AG08396 (cell line): Measurements from ENCODE around the gene SCN4A.
"Not testable (repeated sequence)": the region's sequence is repeated elsewhere in the genome, so short reads cannot be mapped to it uniquely, and the experiment has no call there.

Experiments used
- DNase-seq: peaks from one replicate; pipeline ENCODE4 v3.0.0; 2012; ENCODE audit warnings: low spot score, mixed read lengths

Gene SCN4A

GRCh38 chr17:63916566-63917185, 56.0 kb downstream of the SCN4A start:
- DNase-seq = no peak

GRCh38 chr17:63915753-63916152, 57.0 kb downstream of the SCN4A start:
- DNase-seq = not testable (repeated sequence)

GRCh38 chr17:63914471-63914870, 58.2 kb downstream of the SCN4A start:
- DNase-seq = no peak

- DNase-seq = peak; percentile 57
Observed at GRCh38 chr17:63911657-63912100, 61.0 kb downstream of the SCN4A start.

GRCh38 chr17:63911041-63911635, 61.6 kb downstream of the SCN4A start, which contains the start of gene CSHL1:
Gene CSHL1 (minus strand): TSS chr17:63911258. CDS start chr17:63911196, 62 bp downstream.
- DNase-seq = no peak

DNA sequence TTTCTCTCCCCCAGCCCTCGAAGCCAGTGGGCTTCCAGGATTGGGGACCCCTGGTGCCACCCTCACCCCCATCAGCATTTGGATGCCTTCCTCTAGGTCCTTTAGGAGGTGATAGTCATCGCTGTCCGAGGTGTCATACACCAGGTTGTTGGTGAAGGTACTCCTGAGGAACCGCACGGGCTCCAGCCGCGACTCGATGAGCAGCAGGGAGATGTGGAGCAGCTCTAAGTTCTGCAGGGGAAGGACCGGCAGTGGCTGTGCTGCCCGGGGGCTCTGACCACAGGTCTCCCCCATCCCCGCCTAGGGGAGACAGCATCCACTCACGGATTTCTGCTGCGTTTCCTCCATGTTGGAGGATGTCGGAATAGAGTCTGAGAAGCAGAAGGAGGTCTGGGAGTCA, 62.6 kb downstream of the SCN4A start:
- DNase-seq = no peak

- not testable (repeated sequence) for DNase-seq
Observed at GRCh38 chr17:63909586-63909985, 63.1 kb downstream of the SCN4A start.

DNA sequence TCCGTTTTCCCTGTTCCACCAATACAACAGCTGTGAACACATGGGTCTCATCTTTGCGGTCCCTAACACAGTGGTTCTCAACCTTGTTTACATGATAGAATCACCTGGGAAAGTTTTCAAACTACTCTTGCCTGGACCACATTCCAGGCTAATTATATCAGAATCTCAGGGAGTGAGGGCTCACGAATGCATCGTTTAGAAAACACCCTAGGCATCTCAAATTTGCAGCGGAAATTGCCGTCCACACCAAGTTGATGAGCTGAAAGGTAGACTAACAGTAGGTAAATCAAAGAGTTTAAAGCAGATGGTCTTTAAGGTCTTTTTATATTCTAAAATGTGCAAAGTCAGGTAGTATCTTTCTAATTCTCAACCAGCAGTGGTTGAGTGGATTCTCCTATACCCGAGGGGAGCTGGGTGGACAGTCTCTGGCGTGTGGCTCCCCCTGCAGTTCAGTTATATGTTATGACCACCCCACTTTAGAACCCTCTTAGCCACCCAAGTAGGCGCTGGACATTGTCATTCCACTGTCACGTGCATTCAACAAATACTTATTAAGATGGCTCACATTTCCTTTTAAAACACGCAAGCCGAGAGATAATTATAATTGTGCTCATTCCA, 65.4 kb downstream of the SCN4A start:
- DNase-seq = not testable (repeated sequence)

GRCh38 chr17:63904796-63905195, 67.9 kb downstream of the SCN4A start:
- DNase-seq = not testable (repeated sequence)

DNA sequence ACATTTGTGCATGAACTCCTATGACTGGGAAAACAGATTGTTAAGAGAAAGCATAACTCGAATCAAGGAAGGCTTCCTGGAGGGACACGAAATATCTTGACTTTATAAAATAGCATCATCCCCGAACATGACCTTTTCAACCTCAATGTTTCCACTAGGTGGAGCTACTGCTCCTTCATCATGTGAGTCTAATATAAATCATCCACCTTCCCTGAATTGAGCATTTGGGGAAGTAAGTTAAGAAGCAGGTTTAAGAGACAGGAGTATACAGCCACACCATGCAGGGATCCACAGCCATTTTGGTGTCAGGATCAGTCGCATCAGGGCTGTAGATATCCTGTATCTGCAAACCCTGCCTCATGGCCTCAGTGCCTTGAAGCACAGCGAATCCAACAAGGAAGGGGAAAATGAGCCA, 68.9 kb downstream of the SCN4A start:
- not testable (repeated sequence) for DNase-seq

DNA sequence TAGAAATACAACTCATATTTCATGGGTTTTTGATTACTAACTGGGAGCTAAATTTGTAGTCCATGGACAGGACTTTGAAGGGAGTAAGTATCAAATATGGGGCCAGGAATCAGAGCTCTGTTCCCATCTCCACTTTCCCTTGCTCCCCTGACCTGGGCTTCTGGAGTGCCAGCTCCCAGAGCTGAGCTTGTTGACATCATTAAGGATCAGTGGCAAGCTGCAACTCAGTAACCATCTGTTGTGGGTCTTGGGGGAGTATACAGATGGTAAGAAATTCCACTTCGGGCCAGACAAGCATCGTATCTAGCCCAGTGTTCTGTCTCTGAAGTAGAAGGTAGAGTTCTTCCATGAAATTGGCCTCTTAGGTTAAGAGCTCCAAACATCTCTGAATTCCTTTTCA, 70.7 kb downstream of the SCN4A start:
- not testable (repeated sequence) for DNase-seq

DNA sequence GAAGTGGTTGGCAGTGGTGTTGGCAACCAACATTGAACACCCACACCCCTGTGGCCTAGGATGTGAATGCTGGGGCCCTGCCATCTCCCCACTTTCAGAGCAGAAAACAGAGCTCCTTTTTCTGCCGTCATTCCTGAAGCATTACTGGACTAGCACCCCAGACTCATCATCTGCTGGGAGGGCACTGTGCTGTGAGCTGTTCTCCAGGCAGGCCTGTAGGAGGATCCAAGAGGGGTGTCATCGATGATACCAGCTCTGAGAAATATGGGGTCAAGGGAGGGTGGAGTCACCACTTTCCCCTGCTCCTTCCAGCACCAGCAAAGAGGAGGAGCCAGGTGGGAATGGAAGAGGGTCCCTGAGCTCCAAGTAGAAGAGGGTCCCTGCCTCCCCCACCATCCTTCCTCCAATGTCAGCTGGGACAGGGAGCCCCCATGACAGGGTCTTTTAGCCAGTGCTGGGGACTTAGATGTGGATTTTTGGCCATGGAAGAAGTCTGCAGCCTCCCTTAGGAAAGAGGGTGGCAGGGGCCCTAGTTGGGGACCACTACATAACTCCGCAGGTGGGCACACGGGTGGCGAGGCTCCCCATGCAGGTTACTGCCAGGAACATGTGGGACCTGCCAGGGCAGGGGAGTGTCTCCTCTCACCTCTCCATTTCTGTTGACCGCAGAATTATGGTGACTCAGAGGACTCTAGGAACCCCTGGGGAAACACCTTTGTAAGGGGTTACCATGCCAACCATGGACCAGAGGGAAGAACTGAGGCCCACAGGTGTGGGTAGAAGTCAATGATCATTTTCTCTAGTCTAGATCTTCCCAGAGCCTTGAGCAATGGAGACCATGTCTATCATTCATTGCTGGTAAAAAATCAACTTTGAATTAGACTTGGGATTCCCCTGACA, 73.6 kb downstream of the SCN4A start:
- not testable (repeated sequence) for DNase-seq

DNA sequence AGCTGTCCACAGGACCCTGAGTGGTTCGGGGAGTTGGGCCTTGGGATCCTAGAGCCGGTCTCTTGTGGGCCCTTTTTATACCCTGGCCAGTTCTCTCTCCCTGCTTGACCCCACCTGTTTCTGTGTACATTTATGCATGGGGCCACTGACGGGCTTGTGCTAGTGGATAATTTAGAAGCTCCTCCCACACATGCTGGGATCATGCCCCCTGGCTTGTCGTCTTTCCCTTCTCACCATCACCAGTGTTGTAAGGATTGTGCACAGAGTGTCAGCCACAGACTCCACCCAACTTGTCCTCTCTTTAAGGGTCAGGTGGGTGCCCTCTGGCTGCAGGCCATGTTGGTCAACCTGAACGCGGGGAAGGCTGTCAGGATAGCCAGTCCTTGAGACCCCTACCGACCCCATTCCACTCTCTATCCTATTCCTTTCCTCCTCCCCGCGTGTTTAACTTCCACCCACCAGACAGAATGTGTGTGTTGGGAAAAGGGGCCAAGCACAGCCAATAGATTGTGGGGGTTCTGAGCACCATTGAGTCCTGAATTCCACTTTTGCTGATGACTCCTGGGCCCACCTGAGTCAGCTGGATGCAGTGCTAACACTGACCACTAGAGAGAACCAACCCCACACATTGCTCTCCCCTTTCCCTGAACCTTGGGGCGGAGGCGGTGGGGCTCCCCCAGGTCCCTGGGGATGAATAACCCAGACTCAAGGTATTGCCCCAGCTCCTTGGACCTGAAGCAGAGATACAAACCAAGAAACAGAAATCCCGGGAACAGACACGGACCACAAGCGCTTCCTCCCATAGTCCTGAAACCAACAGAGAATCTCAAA, 76.0 kb downstream of the SCN4A start, which contains the start of gene CSH1:
CSH1 (minus strand) TSS at position 51 of the 831 bp plus-strand sequence. CDS start 63 bp downstream, outside the sequence.
- DNase-seq = not testable (repeated sequence)

DNA sequence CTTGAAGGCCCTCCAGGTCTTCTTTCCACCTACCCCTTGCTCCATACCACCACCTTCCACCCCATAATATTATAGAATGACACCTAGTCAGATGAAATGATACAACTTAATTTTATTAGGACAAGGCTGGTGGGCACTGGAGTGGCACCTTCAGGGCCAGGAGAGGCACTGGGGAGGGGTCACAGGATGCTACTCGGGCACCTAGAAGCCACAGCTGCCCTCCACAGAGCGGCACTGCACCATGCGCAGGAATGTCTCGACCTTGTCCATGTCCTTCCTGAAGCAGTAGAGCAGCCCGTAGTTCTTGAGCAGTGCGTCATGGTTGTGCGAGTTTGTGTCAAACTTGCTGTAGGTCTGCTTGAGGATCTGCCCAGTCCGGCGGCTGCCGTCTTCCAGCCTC, 77.9 kb downstream of the SCN4A start:
- not testable (repeated sequence) for DNase-seq

DNA sequence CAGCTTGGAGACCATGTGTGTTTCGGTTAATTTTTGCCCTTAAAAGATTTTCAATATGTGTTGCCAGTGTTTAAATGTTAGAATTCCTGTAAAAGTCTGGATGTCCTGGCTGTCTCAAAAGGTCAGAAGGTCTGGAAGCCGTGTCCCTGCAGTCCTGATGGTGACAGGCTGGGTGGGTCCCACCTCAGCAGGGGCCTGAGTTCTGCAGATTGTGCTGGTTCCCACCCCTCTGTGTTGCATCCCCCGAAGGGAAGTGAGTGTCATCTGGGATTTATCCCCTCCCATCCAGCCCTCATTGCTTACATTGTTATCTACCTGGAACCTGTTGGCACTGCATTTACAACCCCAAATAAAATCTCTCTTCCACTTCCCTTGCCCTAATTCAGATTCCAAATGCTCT, 78.7 kb downstream of the SCN4A start:
- not testable (repeated sequence) for DNase-seq

DNA sequence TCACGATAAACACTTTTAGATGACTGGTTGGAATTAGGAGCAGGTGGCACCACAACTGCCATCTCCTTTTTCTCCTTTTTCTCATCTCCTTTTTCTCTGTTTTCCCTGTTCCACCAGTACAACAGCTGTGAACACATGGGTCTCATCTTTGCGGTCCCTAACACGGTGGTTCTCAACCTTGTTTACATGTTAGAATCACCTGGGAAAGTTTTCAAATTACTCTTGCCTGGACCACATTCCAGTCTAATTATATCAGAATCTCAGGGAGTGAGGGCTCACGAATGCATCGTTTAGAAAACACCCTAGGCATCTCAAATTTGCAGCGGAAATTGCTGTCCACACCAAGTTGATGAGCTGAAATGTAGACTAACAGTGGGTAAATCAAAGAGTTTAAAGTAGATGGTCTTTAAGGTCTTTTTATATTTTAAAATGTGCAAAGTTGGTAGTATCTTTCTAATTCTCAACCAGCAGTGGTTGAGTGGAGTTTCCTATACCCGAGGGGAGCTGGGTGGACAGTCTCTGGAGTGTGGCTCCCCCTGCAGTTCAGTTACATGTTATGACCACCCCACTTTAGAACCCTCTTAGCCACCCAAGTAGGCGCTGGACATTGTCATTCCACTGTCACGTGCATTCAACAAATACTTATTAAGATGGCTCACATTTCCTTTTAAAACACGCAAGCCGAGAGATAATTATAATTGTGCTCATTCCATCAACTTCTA, 80.2 kb downstream of the SCN4A start:
- DNase-seq = not testable (repeated sequence)

GRCh38 chr17:63889026-63889848, 83.5 kb downstream of the SCN4A start:
- DNase-seq = not testable (repeated sequence)
